Endodermal cell (in vitro differentiated cells): ENCODE data around the gene TOGARAM1. TPM values are rescaled to one million over a fixed set of nuclear protein-coding genes. Genes with fewer than 3 reads are reported as not detected.

Source experiments
- DNase-seq: peaks from one replicate; pipeline ENCODE4 v3.0.0-alpha.2; 2017
- H3K27ac ChIP-seq: 2 replicates; pipeline ENCODE4 v1.5.1; 2013; ENCODE audit warnings: mild to moderate bottlenecking, low read depth, low read length, moderate library complexity
- H3K27me3 ChIP-seq: 2 replicates; pipeline ENCODE4 v1.6.1; 2013; ENCODE audit warnings: mild to moderate bottlenecking, low read length, moderate library complexity; ENCODE audit not compliant: insufficient read depth, control insufficient read depth, poor library complexity, severe bottlenecking
- H3K36me3 ChIP-seq: 2 replicates; pipeline ENCODE4 v1.7.0; 2013; ENCODE audit warnings: mild to moderate bottlenecking, low read length, moderate library complexity; ENCODE audit not compliant: control insufficient read depth, insufficient read depth
- H3K4me1 ChIP-seq: one replicate; pipeline ENCODE4 v1.7.0; 2013; ENCODE audit warnings: low read length; ENCODE audit not compliant: control insufficient read depth, insufficient read depth
- H3K4me3 ChIP-seq: 2 replicates; pipeline ENCODE4 v1.5.1; 2013; ENCODE audit warnings: mild to moderate bottlenecking, low read length, moderate library complexity
- H3K9ac ChIP-seq: 2 replicates; pipeline ENCODE4 v1.6.1; 2013; ENCODE audit warnings: mild to moderate bottlenecking, low read length, moderate library complexity; ENCODE audit not compliant: poor library complexity, severe bottlenecking; ENCODE audit errors: extremely low read depth
- H3K9me3 ChIP-seq: 2 replicates; pipeline ENCODE4 v1.6.1; 2013; ENCODE audit warnings: mild to moderate bottlenecking, low read length, moderate library complexity; ENCODE audit not compliant: control insufficient read depth
- H3K27ac Mint-ChIP-seq: 2 replicates; pipeline ENCODE4 v1.8.0; 2020; ENCODE audit warnings: mixed read lengths
- H3K27me3 Mint-ChIP-seq: 2 replicates; pipeline ENCODE4 v1.8.0; 2021; ENCODE audit warnings: mild to moderate bottlenecking, mixed read lengths; ENCODE audit not compliant: insufficient read depth
- H3K36me3 Mint-ChIP-seq: 2 replicates; pipeline ENCODE4 v1.8.0; 2020; ENCODE audit warnings: low read depth, mixed read lengths
- H3K4me1 Mint-ChIP-seq: 2 replicates; pipeline ENCODE4 v1.8.0; 2020; ENCODE audit warnings: mixed read lengths
- H3K4me3 Mint-ChIP-seq: 2 replicates; pipeline ENCODE4 v1.8.0; 2020; ENCODE audit warnings: mild to moderate bottlenecking, moderate library complexity, mixed read lengths
- H3K9me3 Mint-ChIP-seq: 2 replicates; pipeline ENCODE4 v1.8.0; 2020; ENCODE audit warnings: mild to moderate bottlenecking, mixed read lengths
- CTCF ChIP-seq: fragments of 200-600 bp; sonication (generic); conservative IDR thresholded peaks from 2 replicates; pipeline ENCODE4 v1.5.0; 2021; ENCODE audit warnings: antibody characterized with exemption, mild to moderate bottlenecking
- WGBS, 2 experiments: methylation state at CpG; one replicate each; pipeline versions ENCODE4 v1.1.5 to v1.1.7; 2013; ENCODE audit warnings: missing lambda C conversion rate in 2 of 2, mixed read lengths in 1 of 2; ENCODE audit not compliant: insufficient coverage in 1 of 2, insufficient read length in 1 of 2; 5-methylcytosine and 5-hydroxymethylcytosine counted together
- total RNA-seq, 2 donors: library from RNA; stranded (reverse); fragmentation: NEBNext Ultra II Directional in 1 of 2; extraction: Animal tissue kit (Norgen Biotek cat#: 25700) in 1 of 2; gene quantifications; 2 replicates in 1 of 2; 3 replicates in 1 of 2; pipeline ENCODE4 v1.2.1, GENCODE V29; 2021

The TOGARAM1 gene
- total RNA-seq, 2 donors from 2014 or later, result 12.3 to 13.7 TPM

GRCh38 chr14:45039390-45039789 lies 77.4 kb downstream of the TOGARAM1 start:
- Histone ChIP-seq H3K9me3 (peaks cover 44% of the 10 kb centered on the region), H3K4me3 (no peak overlapping the region), H3K4me1 (no peaks in the 10 kb centered on the region), H3K27ac (no peak overlapping the region), H3K9ac (no peak overlapping the region), H3K36me3 (peaks cover 65% of the 10 kb centered on the region), H3K27me3 (no peaks in the 10 kb centered on the region)
- no peak overlapping the region for H3K27ac Mint-ChIP-seq
- H3K4me3 Mint-ChIP-seq, result no peak overlapping the region
- H3K27me3 Mint-ChIP-seq, result no peaks in the 10 kb centered on the region
- no peak for DNase-seq
- H3K9me3 Mint-ChIP-seq, result peaks cover 34% of the 10 kb centered on the region
- WGBS, 2 experiments, result 80 to 93% methylated on average over 1 to 2 of the region's 2 CpGs
- H3K4me1 Mint-ChIP-seq, result no peaks in the 10 kb centered on the region
- H3K36me3 Mint-ChIP-seq, result peaks cover 69% of the 10 kb centered on the region
- TF ChIP-seq CTCF, result no peak

GRCh38 chr14:45041641-45042040 lies 79.7 kb downstream of the TOGARAM1 start:
- peaks cover 41% of the 10 kb centered on the region for H3K9me3 ChIP-seq
- no peaks in the 10 kb centered on the region for H3K4me1 Mint-ChIP-seq
- 89 to 94% methylated on average over 4 to 5 of the region's 5 CpGs for WGBS, 2 experiments
- H3K9me3 Mint-ChIP-seq, result peaks cover 33% of the 10 kb centered on the region
- no peak overlapping the region for H3K4me3 ChIP-seq
- no peak overlapping the region for H3K27ac ChIP-seq
- peaks cover 71% of the 10 kb centered on the region for H3K36me3 Mint-ChIP-seq
- no peaks in the 10 kb centered on the region for H3K4me1 ChIP-seq
- no peak for TF ChIP-seq CTCF
- H3K27me3 ChIP-seq, result no peaks in the 10 kb centered on the region
- DNase-seq, result no peak
- H3K27me3 Mint-ChIP-seq, result no peaks in the 10 kb centered on the region
- no peak overlapping the region for H3K27ac Mint-ChIP-seq
- H3K4me3 Mint-ChIP-seq, result no peak overlapping the region
- peaks cover 69% of the 10 kb centered on the region for H3K36me3 ChIP-seq
- no peak overlapping the region for H3K9ac ChIP-seq

GRCh38 chr14:45044638-45045037 lies 82.6 kb downstream of the TOGARAM1 start:
- Mint-ChIP-seq H3K27me3 (no peaks in the 10 kb centered on the region), H3K4me3 (no peak overlapping the region), H3K9me3 (peaks cover 8% of the 10 kb centered on the region), H3K36me3 (peaks cover 58% of the 10 kb centered on the region), H3K4me1 (no peaks in the 10 kb centered on the region), H3K27ac (no peak overlapping the region)
- Histone ChIP-seq H3K4me1 (no peaks in the 10 kb centered on the region), H3K27ac (no peak overlapping the region), H3K9me3 (peaks cover 11% of the 10 kb centered on the region), H3K4me3 (no peak overlapping the region), H3K36me3 (peaks cover 42% of the 10 kb centered on the region), H3K27me3 (no peaks in the 10 kb centered on the region), H3K9ac (no peak overlapping the region)
- no peak for TF ChIP-seq CTCF
- 96 to 97% methylated on average over 3 to 4 of the region's 5 CpGs for WGBS, 2 experiments
- DNase-seq, result no peak
